NCI-H1048 (cell line): ENCODE measurements around the gene A1BG.

Experiments used
- DNase-seq: peaks from one replicate; lab custom pipeline; 2025; lab: John Stamatoyannopoulos, UW

Gene A1BG

DNA sequence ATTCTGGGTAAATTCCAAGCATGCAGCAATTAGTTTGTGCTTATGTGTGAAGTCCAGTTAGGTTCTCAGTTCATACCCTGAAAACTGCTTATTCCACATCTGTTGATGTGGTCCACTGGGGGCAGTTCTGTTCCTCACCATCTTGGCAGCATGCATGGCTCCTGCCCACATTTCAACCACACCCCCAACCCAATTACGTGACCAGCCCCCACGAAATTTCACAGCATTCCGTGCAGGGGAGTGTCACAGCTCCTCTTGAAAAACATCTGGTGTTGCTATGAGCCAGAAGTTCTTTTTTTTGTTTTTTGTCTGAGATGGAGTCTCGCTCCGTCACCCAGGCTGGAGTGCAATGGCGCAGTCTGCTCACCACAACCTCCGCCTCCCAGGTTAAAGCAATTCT lies 57.2 kb downstream of the A1BG start:
- DNase-seq, result no peak
